Smooth muscle cell (in vitro differentiated cells): ENCODE results near the gene IL1F10. TPM values are rescaled to one million over a fixed set of nuclear protein-coding genes. Genes with fewer than 3 reads are reported as not detected.
A peak's percentile ranks its signal among the peaks of the same experiment; 100 is the strongest.

Experiments
- DNase-seq: peaks from one replicate; lab custom pipeline; 2025; ENCODE audit not compliant: unreplicated experiment; lab: John Stamatoyannopoulos, UW
- H2AFZ ChIP-seq: fragments of 200-600 bp; sonication (generic); 2 replicates; pipeline ENCODE4 v1.6.0; 2016; ENCODE audit warnings: antibody characterized with exemption, low read depth, mild to moderate bottlenecking
- H3F3A ChIP-seq: fragments of 200-600 bp; sonication (generic); 2 replicates; pipeline ENCODE4 v1.6.0; 2017; ENCODE audit warnings: antibody characterized with exemption, low read depth
- H3K27ac ChIP-seq: fragments of 200-600 bp; sonication (generic); 2 replicates; pipeline ENCODE4 v1.5.1; 2016; ENCODE audit warnings: low read depth, mild to moderate bottlenecking
- H3K27me3 ChIP-seq: fragments of 200-600 bp; sonication (generic); 2 replicates; pipeline ENCODE4 v1.6.1; 2016; ENCODE audit warnings: low read depth, mild to moderate bottlenecking
- H3K36me3 ChIP-seq: fragments of 200-600 bp; sonication (generic); 2 replicates; pipeline ENCODE4 v1.5.1; 2016; ENCODE audit warnings: low read depth
- H3K4me1 ChIP-seq: fragments of 200-600 bp; sonication (generic); 2 replicates; pipeline ENCODE4 v1.5.1; 2016; ENCODE audit warnings: low read depth
- H3K4me2 ChIP-seq: fragments of 200-600 bp; sonication (generic); 2 replicates; pipeline ENCODE4 v1.6.0; 2016; ENCODE audit warnings: mild to moderate bottlenecking
- H3K4me3 ChIP-seq: fragments of 200-600 bp; sonication (generic); 2 replicates; pipeline ENCODE4 v1.5.1; 2016; ENCODE audit warnings: mild to moderate bottlenecking
- H3K79me2 ChIP-seq: fragments of 200-600 bp; sonication (generic); 2 replicates; pipeline ENCODE4 v1.6.0; 2016; ENCODE audit warnings: low read depth, mild to moderate bottlenecking
- H3K9ac ChIP-seq: fragments of 200-600 bp; sonication (generic); 2 replicates; pipeline ENCODE4 v1.6.0; 2016; ENCODE audit warnings: low read depth
- H3K9me3 ChIP-seq: fragments of 200-600 bp; sonication (generic); replicated peaks from 2 replicates; pipeline ENCODE4 v1.5.1; 2016; ENCODE audit warnings: low read depth
- H4K20me1 ChIP-seq: fragments of 200-600 bp; sonication (generic); 2 replicates; pipeline ENCODE4 v1.6.0; 2016; ENCODE audit warnings: low read depth
- WGBS: methylation state at CpG from one replicate; pipeline ENCODE4 v1.1.7; 2016; ENCODE audit warnings: low lambda C conversion rate; 5-methylcytosine and 5-hydroxymethylcytosine counted together
- polyA plus RNA-seq: library from polyadenylated mRNA; unstranded; fragments of >200 nt; fragmentation: Nextera tagmentation; extraction: Ambion mirVana; gene quantifications from 2 replicates; pipeline ENCODE4 v1.2.1, GENCODE V29; 2016
- total RNA-seq: library from RNA; depleted of rRNA; stranded (reverse); fragments of >200 nt; gene quantifications from 2 replicates; pipeline ENCODE4 v1.2.3, GENCODE V29; 2014
- TF ChIP-seq, protein P1 (sequence below): fragments of 200-600 bp; sonication (generic); IDR thresholded peaks from 2 replicates; pipeline ENCODE4 v1.5.1; 2017; ENCODE audit warnings: borderline replicate concordance, mild to moderate bottlenecking, antibody characterized with exemption; ENCODE audit not compliant: insufficient read depth, poor library complexity, severe bottlenecking

Gene IL1F10
- total and polyA plus RNA-seq, 2 experiments from 2014 or later, result not detected

DNA sequence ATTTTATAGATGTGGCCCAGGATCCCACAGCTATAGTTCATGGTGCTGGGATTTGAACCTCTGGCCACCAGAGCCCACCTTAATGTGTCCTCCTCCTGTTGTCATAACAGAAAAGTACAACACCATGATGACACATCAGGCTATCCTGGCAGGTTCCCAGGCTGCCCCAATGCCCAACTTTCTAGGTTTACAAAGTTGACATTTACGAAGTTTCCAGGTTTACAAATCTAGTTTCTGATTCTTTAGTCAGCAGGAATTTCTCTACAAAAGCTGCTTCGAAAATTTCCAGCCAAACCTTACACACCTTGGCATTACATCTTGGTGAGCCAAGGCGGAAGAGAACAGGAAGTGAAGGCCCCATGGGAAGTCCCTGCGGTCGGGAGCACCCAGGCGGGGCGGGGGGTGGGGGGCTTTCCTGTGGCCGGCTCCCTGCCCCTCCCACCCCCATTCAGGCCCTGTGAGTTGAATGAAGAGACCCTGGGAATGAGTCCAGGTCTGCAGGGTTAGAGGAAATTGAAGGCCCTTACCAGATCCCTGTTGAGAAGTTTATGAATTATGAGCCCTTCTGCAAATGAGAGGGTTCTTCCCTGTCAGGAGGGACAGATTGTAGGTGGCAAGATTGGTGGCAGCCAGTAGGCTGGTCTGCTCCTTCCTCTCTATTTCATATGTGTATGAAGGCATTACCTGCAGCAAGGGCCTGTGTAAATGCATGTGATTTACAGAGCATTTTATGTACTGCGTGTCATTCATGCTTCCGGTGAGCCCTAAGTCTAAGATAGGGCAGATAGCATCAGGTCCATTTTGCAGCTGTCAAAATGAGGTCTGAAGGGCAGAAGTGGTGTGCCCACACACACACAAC lies 48.6 kb downstream of the IL1F10 start:
- Histone ChIP-seq H3K36me3 (no peaks in the 10 kb centered on the region), H3K4me1 (no peaks in the 10 kb centered on the region), H3K27me3 (no peaks in the 10 kb centered on the region), H4K20me1 (no peaks in the 10 kb centered on the region), H3K79me2 (no peaks in the 10 kb centered on the region), H2AFZ (no peak overlapping the region), H3K9ac (peak overlapping the region; percentile 74), H3K4me2 (no peak overlapping the region), H3K4me3 (no peak overlapping the region), H3F3A (no peaks in the 10 kb centered on the region), H3K27ac (peak overlapping the region; percentile 90), H3K9me3 (no peaks in the 10 kb centered on the region)
- no peak for DNase-seq
- TF ChIP-seq, protein P1, sequence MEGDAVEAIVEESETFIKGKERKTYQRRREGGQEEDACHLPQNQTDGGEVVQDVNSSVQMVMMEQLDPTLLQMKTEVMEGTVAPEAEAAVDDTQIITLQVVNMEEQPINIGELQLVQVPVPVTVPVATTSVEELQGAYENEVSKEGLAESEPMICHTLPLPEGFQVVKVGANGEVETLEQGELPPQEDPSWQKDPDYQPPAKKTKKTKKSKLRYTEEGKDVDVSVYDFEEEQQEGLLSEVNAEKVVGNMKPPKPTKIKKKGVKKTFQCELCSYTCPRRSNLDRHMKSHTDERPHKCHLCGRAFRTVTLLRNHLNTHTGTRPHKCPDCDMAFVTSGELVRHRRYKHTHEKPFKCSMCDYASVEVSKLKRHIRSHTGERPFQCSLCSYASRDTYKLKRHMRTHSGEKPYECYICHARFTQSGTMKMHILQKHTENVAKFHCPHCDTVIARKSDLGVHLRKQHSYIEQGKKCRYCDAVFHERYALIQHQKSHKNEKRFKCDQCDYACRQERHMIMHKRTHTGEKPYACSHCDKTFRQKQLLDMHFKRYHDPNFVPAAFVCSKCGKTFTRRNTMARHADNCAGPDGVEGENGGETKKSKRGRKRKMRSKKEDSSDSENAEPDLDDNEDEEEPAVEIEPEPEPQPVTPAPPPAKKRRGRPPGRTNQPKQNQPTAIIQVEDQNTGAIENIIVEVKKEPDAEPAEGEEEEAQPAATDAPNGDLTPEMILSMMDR, result no peak
- 94% methylated on average over 10 of the region's 10 CpGs for WGBS

DNA sequence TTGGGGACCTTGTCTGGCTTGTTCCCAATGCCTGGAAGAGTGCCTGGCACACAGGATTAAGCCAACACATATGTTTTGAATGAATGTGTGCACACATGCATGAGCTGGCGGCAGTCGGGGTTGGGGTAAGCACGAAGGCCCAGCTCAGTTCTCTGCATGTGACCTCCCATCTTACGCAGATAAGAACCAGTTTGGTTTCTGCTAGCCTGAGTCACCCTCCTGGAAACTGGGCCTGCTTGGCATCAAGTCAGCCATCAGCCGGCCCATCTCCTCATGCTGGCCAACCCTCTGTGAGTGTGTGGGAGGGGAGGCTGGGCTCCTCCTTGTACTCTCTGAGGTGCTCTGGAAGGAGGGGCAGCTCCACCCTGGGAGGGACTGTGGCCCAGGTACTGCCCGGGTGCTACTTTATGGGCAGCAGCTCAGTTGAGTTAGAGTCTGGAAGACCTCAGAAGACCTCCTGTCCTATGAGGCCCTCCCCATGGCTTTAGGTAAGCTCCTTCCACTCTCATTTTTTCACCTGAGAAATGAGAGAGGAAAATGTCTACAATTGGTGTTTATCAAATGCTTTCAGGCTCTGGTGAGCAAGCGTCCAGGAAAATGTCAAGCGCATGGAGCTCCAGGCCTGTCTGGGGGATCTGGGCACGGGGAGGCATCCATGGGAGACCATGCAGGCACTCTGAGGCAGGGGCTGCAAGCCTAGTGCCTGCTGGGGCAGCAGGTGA lies 49.9 kb downstream of the IL1F10 start:
- H4K20me1 ChIP-seq, result no peaks in the 10 kb centered on the region
- H2AFZ ChIP-seq, result no peak overlapping the region
- DNase-seq, result peak; percentile 19
- no peaks in the 10 kb centered on the region for H3K9me3 ChIP-seq
- no peak overlapping the region for H3K4me3 ChIP-seq
- TF ChIP-seq, protein P1, result no peak
- no peaks in the 10 kb centered on the region for H3K79me2 ChIP-seq
- H3F3A ChIP-seq, result no peaks in the 10 kb centered on the region
- 45% methylated on average over 9 of the region's 9 CpGs for WGBS
- H3K27ac ChIP-seq, result peak overlapping the region; percentile 90
- H3K27me3 ChIP-seq, result no peaks in the 10 kb centered on the region
- H3K4me1 ChIP-seq, result no peaks in the 10 kb centered on the region
- H3K9ac ChIP-seq, result peak overlapping the region; percentile 74
- H3K36me3 ChIP-seq, result no peaks in the 10 kb centered on the region
- H3K4me2 ChIP-seq, result peak overlapping the region; percentile 38

DNA sequence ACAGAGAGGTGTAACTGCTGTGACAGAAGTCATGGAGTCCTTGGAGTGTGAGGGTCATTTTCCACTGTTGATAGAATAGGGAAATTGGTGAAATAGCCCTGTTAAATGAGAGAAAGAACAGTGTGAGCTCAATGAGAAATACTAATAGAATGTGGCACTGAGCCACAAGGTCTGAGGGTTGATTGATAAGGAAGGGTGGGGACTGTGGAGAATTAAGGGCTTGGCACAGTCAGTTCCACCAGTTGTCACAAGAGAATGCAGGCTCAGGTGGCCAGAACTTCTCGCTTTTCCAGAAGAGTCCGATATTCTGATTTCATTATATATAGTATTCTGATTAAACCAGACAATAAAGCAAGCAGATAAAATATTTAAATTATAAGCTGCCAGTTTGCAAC lies 50.5 kb downstream of the IL1F10 start:
- no peak overlapping the region for H3K9ac ChIP-seq
- no peaks in the 10 kb centered on the region for H3K27me3 ChIP-seq
- no peaks in the 10 kb centered on the region for H3F3A ChIP-seq
- TF ChIP-seq, protein P1, result no peak
- no peaks in the 10 kb centered on the region for H4K20me1 ChIP-seq
- no peaks in the 10 kb centered on the region for H3K9me3 ChIP-seq
- DNase-seq, result no peak
- no peaks in the 10 kb centered on the region for H3K4me1 ChIP-seq
- H3K4me2 ChIP-seq, result no peak overlapping the region
- no peak overlapping the region for H2AFZ ChIP-seq
- peak overlapping the region; percentile 57 for H3K27ac ChIP-seq
- H3K4me3 ChIP-seq, result no peak overlapping the region
- 94% methylated on average over 2 of the region's 2 CpGs for WGBS
- no peaks in the 10 kb centered on the region for H3K79me2 ChIP-seq
- no peaks in the 10 kb centered on the region for H3K36me3 ChIP-seq
